OCI-LY7 (cell line): ENCODE data around the gene PNMA6F. TPM values are rescaled to one million over a fixed set of nuclear protein-coding genes. Genes with fewer than 3 reads are reported as not detected.

ENCODE experiments used
- BruUV-seq: library from RNA; stranded (reverse); fragments of 400-500 nt; replicated peaks from 2 replicates; lab custom pipeline; 2021; lab: Mats Ljungman, UMichigan
- CTCF ChIA-PET: fragments of 300-600 bp; sonication (Branson Sonifier 250); formaldehyde crosslinking; loops from one replicate; lab custom pipeline; 2022; ENCODE audit warnings: antibody characterized with exemption; ENCODE audit not compliant: unreplicated experiment; lab: Charles Lee
- POLR2A ChIA-PET: fragments of 300-600 bp; sonication (Branson Sonifier 250); formaldehyde crosslinking; loops from one replicate; lab custom pipeline; 2022; ENCODE audit warnings: antibody characterized with exemption; lab: Charles Lee
- DNase-seq: peaks from one replicate; pipeline ENCODE4 v3.0.0-alpha.2; 2015; ENCODE audit warnings: low spot score
- H2AFZ ChIP-seq: fragments of 200-600 bp; sonication (generic), shearing (Covaris generic); 2 replicates; pipeline ENCODE4 v1.6.1; 2014; ENCODE audit warnings: mild to moderate bottlenecking, antibody characterized with exemption, low read length, moderate library complexity
- H3K27ac ChIP-seq: fragments of 200-600 bp; sonication (generic); 2 replicates; pipeline ENCODE4 v1.5.1; 2014; ENCODE audit warnings: mixed run types, low read depth, mild to moderate bottlenecking, moderate library complexity, low read length, inconsistent platforms; ENCODE audit not compliant: poor library complexity, severe bottlenecking
- H3K36me3 ChIP-seq: fragments of 200-600 bp; sonication (generic); 2 replicates; pipeline ENCODE4 v1.6.1; 2014; ENCODE audit warnings: mild to moderate bottlenecking, antibody characterized with exemption, low read length, moderate library complexity, mixed read lengths; ENCODE audit not compliant: insufficient read depth
- H3K4me1 ChIP-seq: fragments of 200-600 bp; sonication (generic); 2 replicates; pipeline ENCODE4 v1.5.1; 2014; ENCODE audit warnings: mild to moderate bottlenecking, low read length; ENCODE audit not compliant: insufficient read depth, poor library complexity, severe bottlenecking
- H3K4me2 ChIP-seq: fragments of 200-600 bp; sonication (generic); 2 replicates; pipeline ENCODE4 v1.6.1; 2014; ENCODE audit warnings: mild to moderate bottlenecking, low read length
- H3K4me3 ChIP-seq: fragments of 200-600 bp; sonication (generic); 2 replicates; pipeline ENCODE4 v1.5.1; 2014; ENCODE audit warnings: mild to moderate bottlenecking, low read depth, low read length; ENCODE audit not compliant: poor library complexity, severe bottlenecking
- H3K79me2 ChIP-seq: fragments of 200-600 bp; sonication (generic); 2 replicates; pipeline ENCODE4 v1.6.1; 2016; ENCODE audit warnings: low read depth, mild to moderate bottlenecking, low read length, moderate library complexity, mixed read lengths; ENCODE audit not compliant: insufficient read depth
- H3K9me2 ChIP-seq: fragments of 200-600 bp; sonication (generic); 2 replicates; pipeline ENCODE4 v1.6.1; 2016; ENCODE audit warnings: mild to moderate bottlenecking, low read length, mixed read lengths; ENCODE audit not compliant: insufficient read depth
- H3K9me3 ChIP-seq: fragments of 200-600 bp; sonication (generic); 2 replicates; pipeline ENCODE4 v1.6.1; 2014; ENCODE audit warnings: mild to moderate bottlenecking, mixed run types, low read length, mixed read lengths
- H4K20me1 ChIP-seq: fragments of 200-600 bp; sonication (generic); 2 replicates; pipeline ENCODE4 v1.6.1; 2014; ENCODE audit warnings: mild to moderate bottlenecking, antibody characterized with exemption, low read length, moderate library complexity, mixed read lengths; ENCODE audit not compliant: insufficient read depth
- EZH2phosphoT487 ChIP-seq: fragments of 200-600 bp; sonication (generic); IDR thresholded peaks from 2 replicates; pipeline ENCODE4 v1.6.1; 2018; ENCODE audit warnings: low read depth, borderline replicate concordance, mild to moderate bottlenecking, mixed run types, antibody characterized with exemption, low read length, moderate library complexity, mixed read lengths
- intact Hi-C: fragments of 100-400 bp; cut with micrococcal nuclease; formaldehyde crosslinking; loops from one replicate; pipeline ENCODE4 v1.10.0; 2022; ENCODE audit not compliant: unreplicated experiment
- total RNA-seq, 2 experiments: library from RNA; depleted of rRNA in 1 of 2; stranded (reverse); fragments of >200 nt in 1 of 2; shearing (Covaris generic) in 1 of 2; gene quantifications; 2 replicates each; pipeline ENCODE4 v1.2.3, GENCODE V29; 2014 to 2022
- TF ChIP-seq, protein P1 (sequence below): fragments of 200-600 bp; sonication (generic); conservative IDR thresholded peaks from 2 replicates; pipeline ENCODE4 v1.5.1; 2014; ENCODE audit warnings: mild to moderate bottlenecking, antibody characterized with exemption, low read length, moderate library complexity, mixed read lengths

PNMA6F gene
- total RNA-seq, 2 experiments from 2014 or later, result not detected

DNA sequence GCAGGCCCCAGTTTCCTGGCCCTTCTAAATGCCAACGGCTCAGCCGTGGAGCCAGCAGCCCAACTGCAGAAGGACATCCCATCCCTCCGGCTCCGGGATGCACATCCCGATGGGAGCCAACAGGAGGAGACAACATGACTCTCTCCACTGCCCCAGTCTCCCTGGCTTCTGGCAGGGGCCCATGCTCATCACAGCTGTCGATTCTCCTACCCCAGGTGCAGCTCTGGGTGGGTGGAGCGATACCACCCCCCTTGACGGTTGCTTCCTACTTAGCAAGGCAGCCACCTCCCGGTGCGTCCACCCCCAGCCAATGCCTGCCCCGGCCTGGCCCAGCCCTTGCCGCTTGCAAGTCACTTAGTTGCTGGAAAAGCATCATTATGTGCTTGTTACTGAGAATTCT lies 31.8 kb upstream of the PNMA6F start:
- no peak overlapping the region for H3K4me3 ChIP-seq
- peak overlapping the region; percentile 91 for H3K27ac ChIP-seq
- no peaks in the 10 kb centered on the region for H3K9me2 ChIP-seq
- H3K36me3 ChIP-seq, result no peaks in the 10 kb centered on the region; the same call in 1 of the 2 replicates
- H3K9me3 ChIP-seq, result no peaks in the 10 kb centered on the region
- peak overlapping the region; percentile 52 for H3K4me2 ChIP-seq
- ChIA-PET POLR2A (interaction anchor here (0.6 kb wide), 1 partner anchor 14 kb away, joined by 3 read pairs; no protein-coding TSS in a partner anchor), CTCF (no interaction called here)
- no peaks in the 10 kb centered on the region for H4K20me1 ChIP-seq
- intact Hi-C loops, result no loop called here
- no peak overlapping the region for H2AFZ ChIP-seq
- BruUV-seq, result no TSS peak
- DNase-seq, result peak; percentile 75
- H3K4me1 ChIP-seq, result peaks cover 45% of the 10 kb centered on the region
- no peak for TF ChIP-seq EZH2phosphoT487
- TF ChIP-seq, protein P1, sequence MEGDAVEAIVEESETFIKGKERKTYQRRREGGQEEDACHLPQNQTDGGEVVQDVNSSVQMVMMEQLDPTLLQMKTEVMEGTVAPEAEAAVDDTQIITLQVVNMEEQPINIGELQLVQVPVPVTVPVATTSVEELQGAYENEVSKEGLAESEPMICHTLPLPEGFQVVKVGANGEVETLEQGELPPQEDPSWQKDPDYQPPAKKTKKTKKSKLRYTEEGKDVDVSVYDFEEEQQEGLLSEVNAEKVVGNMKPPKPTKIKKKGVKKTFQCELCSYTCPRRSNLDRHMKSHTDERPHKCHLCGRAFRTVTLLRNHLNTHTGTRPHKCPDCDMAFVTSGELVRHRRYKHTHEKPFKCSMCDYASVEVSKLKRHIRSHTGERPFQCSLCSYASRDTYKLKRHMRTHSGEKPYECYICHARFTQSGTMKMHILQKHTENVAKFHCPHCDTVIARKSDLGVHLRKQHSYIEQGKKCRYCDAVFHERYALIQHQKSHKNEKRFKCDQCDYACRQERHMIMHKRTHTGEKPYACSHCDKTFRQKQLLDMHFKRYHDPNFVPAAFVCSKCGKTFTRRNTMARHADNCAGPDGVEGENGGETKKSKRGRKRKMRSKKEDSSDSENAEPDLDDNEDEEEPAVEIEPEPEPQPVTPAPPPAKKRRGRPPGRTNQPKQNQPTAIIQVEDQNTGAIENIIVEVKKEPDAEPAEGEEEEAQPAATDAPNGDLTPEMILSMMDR, result no peak
- H3K79me2 ChIP-seq, result no peaks in the 10 kb centered on the region

DNA sequence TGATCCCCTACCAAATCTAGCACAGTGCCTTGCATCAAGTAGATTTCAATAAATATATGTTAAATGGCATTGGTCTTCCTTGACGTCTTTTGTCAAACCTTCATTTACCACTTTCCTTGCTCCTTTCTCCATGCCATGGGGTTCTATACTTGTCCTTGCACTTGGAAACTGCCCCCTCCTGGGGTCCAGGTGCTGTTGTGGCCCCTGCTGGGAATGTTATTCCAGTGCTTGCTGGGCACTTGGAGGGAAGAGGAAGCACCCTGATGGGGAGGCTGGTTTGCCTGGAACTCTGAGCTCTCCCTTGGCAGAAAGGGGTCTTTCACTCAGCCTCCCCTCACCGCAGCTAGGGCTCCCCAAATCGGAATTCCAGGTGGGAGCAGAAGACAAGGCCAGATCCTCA lies 31.3 kb upstream of the PNMA6F start:
- Histone ChIP-seq H3K27ac (peak overlapping the region; percentile 91), H2AFZ (no peak overlapping the region), H3K79me2 (no peaks in the 10 kb centered on the region), H4K20me1 (no peaks in the 10 kb centered on the region), H3K36me3 (no peaks in the 10 kb centered on the region; the same call in 1 of the 2 replicates), H3K9me2 (no peaks in the 10 kb centered on the region), H3K9me3 (no peaks in the 10 kb centered on the region), H3K4me1 (peaks cover 45% of the 10 kb centered on the region), H3K4me3 (peak overlapping the region; percentile 34), H3K4me2 (peak overlapping the region; percentile 52)
- no peak for DNase-seq
- CTCF ChIA-PET, result interaction anchor here (0.5 kb wide), 1 partner anchor 186 kb away, joined by 9 read pairs; no protein-coding TSS in a partner anchor
- no TSS peak for BruUV-seq
- TF ChIP-seq EZH2phosphoT487, result no peak
- TF ChIP-seq, protein P1, result no peak
- POLR2A ChIA-PET, result interaction anchor here (0.6 to 1.7 kb wide), 3 partner anchors 13 to 36 kb away, joined by 3 to 4 read pairs (median 4); no protein-coding TSS in a partner anchor
- intact Hi-C loops, result no loop called here

DNA sequence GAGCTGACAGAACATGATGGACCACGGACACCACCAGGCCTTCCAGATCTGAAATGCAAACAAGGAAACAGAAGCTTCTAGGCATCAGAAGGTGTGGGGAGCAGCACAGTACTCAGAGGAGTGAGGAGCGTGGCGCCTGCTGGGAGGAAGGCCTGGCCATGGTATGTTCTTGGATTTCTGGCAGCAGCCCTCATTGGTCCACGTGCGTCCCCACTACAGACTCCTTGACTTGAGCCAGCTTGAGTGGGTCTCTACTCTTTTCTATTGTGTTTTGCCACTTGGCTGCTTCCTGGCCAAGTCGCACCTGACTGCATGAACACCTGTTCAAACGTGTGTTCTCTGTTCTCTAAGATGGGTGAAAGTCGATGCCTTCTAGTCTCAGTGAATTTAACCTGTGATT lies 30.4 kb upstream of the PNMA6F start:
- ChIA-PET CTCF (no interaction called here), POLR2A (interaction anchor here (0.7 to 1.7 kb wide), 2 partner anchors 14 kb away, joined by 4 read pairs; no protein-coding TSS in a partner anchor)
- peak; percentile 75 for DNase-seq
- Histone ChIP-seq H3K4me3 (no peak overlapping the region), H3K36me3 (no peaks in the 10 kb centered on the region; the same call in 1 of the 2 replicates), H3K9me2 (no peaks in the 10 kb centered on the region), H3K4me1 (peaks cover 45% of the 10 kb centered on the region), H3K4me2 (peak overlapping the region; percentile 52), H3K27ac (peak overlapping the region; percentile 91), H3K9me3 (no peaks in the 10 kb centered on the region), H2AFZ (no peak overlapping the region), H3K79me2 (no peaks in the 10 kb centered on the region), H4K20me1 (no peaks in the 10 kb centered on the region)
- intact Hi-C loops, result no loop called here
- TF ChIP-seq, protein P1, result no peak
- no peak for TF ChIP-seq EZH2phosphoT487
- BruUV-seq, result no TSS peak
